ENCODE measurements around the gene CEP152.

The CEP152 gene

DNA sequence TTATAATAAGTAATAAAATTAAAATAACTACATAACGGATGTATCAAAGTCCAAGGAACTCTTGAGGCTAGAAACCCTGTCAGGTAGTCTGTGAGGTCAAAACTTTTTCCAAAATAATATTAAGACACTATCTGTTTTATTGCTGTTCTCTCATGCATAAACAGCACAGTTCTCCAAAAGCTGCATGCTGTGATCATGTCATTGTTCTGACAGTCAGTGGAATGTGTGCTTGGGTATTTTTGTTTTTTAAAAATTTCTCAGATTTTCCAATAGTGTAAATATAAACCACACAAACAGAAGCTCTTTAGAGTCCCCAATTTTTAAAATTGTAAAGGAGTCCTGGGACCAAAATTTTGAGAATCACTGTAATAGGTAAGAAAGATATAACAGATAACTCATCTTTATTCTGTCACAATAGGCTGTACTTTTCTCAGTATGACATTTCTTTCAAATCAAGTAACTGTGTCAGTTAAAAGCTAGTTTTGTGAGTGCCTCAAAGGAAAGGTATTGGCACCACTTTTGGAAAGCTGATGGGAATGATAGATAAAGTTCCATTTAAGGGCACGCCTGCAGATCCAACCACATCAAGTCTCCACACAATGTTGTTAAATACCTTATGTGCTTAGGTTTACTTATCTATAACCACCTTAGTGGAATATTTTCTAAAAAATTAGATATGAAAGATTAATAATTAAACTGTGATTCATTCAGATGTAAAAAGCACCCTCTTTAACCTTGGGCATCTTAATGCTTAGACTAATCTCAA is 49.3 kb downstream of the CEP152 start:
- no peak overlapping the region for H3K9ac ChIP-seq (ENCODE audit: low read depth, low read length)
- H3K27me3 ChIP-seq (ENCODE audit: control insufficient read depth, insufficient read depth, low read length), result no peaks in the 10 kb centered on the region
- H3K4me1 ChIP-seq (ENCODE audit: control insufficient read depth, insufficient read depth, low read length), result peaks cover 4% of the 10 kb centered on the region
- H3K9me3 ChIP-seq (ENCODE audit: control insufficient read depth, insufficient read depth, low read length), result no peaks in the 10 kb centered on the region
- H3K36me3 ChIP-seq (ENCODE audit: control insufficient read depth, insufficient read depth, low read length), result no peaks in the 10 kb centered on the region
- H3K4me3 ChIP-seq (ENCODE audit: low read depth, low read length), result no peak overlapping the region

DNA sequence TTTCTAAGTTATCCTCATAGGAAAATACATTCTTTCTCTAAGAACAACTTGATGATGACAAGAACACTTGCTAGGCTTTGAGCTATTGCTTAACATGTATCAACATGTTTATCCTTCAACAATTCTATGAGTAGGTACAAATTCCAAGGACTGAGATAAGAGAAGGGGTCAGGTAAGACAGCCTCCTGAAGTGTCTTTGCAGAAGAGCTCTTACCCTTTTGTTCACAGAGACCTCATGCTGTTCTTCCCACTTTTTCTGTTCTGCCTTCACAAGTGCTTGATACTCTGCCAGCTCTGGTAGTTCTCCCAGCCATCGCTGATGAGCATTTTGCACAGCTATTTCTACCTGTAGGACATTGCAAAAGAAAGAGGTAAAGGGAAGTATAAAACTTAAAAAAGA is 50.9 kb downstream of the CEP152 start:
- Histone ChIP-seq H3K4me1 (ENCODE audit: control insufficient read depth, insufficient read depth, low read length) (peaks cover 4% of the 10 kb centered on the region), H3K9ac (ENCODE audit: low read depth, low read length) (no peak overlapping the region), H3K4me3 (ENCODE audit: low read depth, low read length) (no peak overlapping the region), H3K36me3 (ENCODE audit: control insufficient read depth, insufficient read depth, low read length) (no peaks in the 10 kb centered on the region), H3K27me3 (ENCODE audit: control insufficient read depth, insufficient read depth, low read length) (no peaks in the 10 kb centered on the region), H3K9me3 (ENCODE audit: control insufficient read depth, insufficient read depth, low read length) (no peaks in the 10 kb centered on the region)

DNA sequence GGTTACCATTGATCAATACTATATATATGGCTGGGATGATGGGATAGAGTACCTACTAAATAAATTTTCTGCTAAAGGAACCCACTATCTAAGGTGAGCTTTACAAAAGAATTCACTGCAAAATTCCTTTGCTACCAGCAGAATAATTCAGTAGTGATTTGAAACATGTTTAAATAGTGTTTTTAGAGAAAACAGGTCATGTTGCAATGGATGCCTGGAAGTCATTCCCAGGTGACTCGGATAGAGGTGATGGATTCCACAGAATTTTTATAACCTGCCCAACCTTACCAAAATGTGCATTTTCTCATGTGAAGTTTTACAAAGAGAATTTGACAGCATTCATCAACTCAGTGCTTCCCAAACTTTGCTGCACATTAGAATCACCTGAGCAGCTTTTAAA is 53.2 kb downstream of the CEP152 start:
- no peaks in the 10 kb centered on the region for H3K36me3 ChIP-seq (ENCODE audit: control insufficient read depth, insufficient read depth, low read length)
- H3K9me3 ChIP-seq (ENCODE audit: control insufficient read depth, insufficient read depth, low read length), result no peaks in the 10 kb centered on the region
- no peak overlapping the region for H3K9ac ChIP-seq (ENCODE audit: low read depth, low read length)
- H3K4me1 ChIP-seq (ENCODE audit: control insufficient read depth, insufficient read depth, low read length), result peaks cover 4% of the 10 kb centered on the region
- no peaks in the 10 kb centered on the region for H3K27me3 ChIP-seq (ENCODE audit: control insufficient read depth, insufficient read depth, low read length)
- no peak overlapping the region for H3K4me3 ChIP-seq (ENCODE audit: low read depth, low read length)

DNA sequence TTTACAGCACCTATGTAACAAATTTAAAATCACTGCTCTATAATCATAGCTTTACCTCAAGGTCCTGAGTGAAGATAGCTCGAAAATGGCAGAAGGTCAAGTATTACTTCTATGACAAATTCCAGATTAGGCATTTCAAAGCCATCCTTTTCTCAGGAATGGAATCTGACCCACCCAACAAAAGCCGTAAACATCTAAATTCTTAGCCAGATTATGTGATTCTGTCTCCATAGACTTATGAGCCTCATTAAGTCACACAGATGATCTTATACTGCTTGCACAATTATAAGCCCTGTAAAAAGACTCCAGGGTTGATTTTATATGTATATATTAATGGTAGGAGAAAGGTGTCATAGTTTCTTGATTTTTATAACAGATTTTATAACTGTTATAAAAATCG is 56.9 kb downstream of the CEP152 start:
- Histone ChIP-seq H3K36me3 (ENCODE audit: control insufficient read depth, insufficient read depth, low read length) (peaks cover 5% of the 10 kb centered on the region), H3K9ac (ENCODE audit: low read depth, low read length) (no peak overlapping the region), H3K4me3 (ENCODE audit: low read depth, low read length) (no peak overlapping the region), H3K4me1 (ENCODE audit: control insufficient read depth, insufficient read depth, low read length) (no peaks in the 10 kb centered on the region), H3K27me3 (ENCODE audit: control insufficient read depth, insufficient read depth, low read length) (no peaks in the 10 kb centered on the region), H3K9me3 (ENCODE audit: control insufficient read depth, insufficient read depth, low read length) (no peaks in the 10 kb centered on the region)

DNA sequence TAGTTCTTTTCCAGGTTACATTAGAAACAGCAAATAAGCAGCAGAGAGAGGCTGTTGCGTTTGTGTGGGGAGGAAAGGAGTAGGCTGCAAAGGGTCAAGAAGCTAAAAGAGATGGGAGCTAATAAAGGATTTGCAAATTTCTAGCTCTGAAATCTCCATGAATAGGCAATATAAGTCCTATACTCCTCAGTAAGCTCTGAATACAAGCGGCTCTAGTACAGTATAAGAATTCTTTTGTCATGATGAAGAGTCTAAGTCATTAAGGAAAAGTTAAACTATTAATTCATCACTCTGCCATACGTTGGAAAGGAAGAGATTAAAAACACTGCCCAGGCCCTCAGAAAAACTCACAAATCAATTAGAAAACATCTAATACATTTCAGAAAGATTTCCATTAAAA is 59.3 kb downstream of the CEP152 start:
- Histone ChIP-seq H3K9me3 (ENCODE audit: control insufficient read depth, insufficient read depth, low read length) (no peaks in the 10 kb centered on the region), H3K36me3 (ENCODE audit: control insufficient read depth, insufficient read depth, low read length) (peaks cover 5% of the 10 kb centered on the region), H3K4me1 (ENCODE audit: control insufficient read depth, insufficient read depth, low read length) (no peaks in the 10 kb centered on the region), H3K4me3 (ENCODE audit: low read depth, low read length) (no peak overlapping the region), H3K9ac (ENCODE audit: low read depth, low read length) (no peak overlapping the region), H3K27me3 (ENCODE audit: control insufficient read depth, insufficient read depth, low read length) (no peaks in the 10 kb centered on the region)

DNA sequence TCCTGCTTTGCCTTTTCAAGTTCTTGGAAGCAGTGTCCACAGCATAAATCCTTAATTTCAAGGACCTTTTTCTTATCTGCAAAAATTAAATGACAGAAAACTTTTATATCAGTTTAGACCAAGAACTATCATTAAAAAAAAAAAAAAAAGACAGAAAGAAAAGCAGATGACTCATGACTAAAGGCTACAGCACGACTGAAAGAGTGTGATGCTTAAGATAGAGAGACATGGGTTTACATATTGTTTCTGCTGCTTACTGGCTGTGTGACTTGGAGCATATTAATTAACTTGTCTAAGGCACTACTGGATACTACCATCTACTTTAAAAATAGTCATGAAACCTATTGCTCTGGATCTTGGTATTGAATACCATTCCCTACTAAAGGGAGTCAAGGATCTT is 62.3 kb downstream of the CEP152 start:
- no peaks in the 10 kb centered on the region for H3K27me3 ChIP-seq (ENCODE audit: control insufficient read depth, insufficient read depth, low read length)
- no peak overlapping the region for H3K4me3 ChIP-seq (ENCODE audit: low read depth, low read length)
- no peaks in the 10 kb centered on the region for H3K4me1 ChIP-seq (ENCODE audit: control insufficient read depth, insufficient read depth, low read length)
- H3K9me3 ChIP-seq (ENCODE audit: control insufficient read depth, insufficient read depth, low read length), result no peaks in the 10 kb centered on the region
- peaks cover 5% of the 10 kb centered on the region for H3K36me3 ChIP-seq (ENCODE audit: control insufficient read depth, insufficient read depth, low read length)
- H3K9ac ChIP-seq (ENCODE audit: low read depth, low read length), result no peak overlapping the region

DNA sequence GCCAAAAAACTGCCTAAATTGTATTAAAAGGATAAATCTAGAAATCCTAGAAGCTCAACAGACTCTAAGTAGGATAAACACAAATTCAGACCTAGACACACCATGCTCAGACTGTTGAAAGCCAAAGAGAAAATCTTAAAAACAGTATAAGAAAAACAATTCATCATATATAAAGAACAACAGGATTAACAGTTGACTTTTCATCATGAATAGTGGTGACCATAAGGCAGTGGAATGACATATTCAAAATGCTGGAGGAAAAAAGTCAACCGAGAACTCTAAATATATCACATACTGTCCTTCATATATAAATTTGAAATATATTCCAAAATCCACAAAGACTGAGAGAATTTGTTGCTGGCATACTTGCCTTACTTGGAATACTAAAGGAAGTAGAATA is 77.3 kb downstream of the CEP152 start:
- H3K36me3 ChIP-seq (ENCODE audit: control insufficient read depth, insufficient read depth, low read length), result no peaks in the 10 kb centered on the region
- no peaks in the 10 kb centered on the region for H3K9me3 ChIP-seq (ENCODE audit: control insufficient read depth, insufficient read depth, low read length)
- H3K4me3 ChIP-seq (ENCODE audit: low read depth, low read length), result no peak overlapping the region
- no peaks in the 10 kb centered on the region for H3K27me3 ChIP-seq (ENCODE audit: control insufficient read depth, insufficient read depth, low read length)
- H3K4me1 ChIP-seq (ENCODE audit: control insufficient read depth, insufficient read depth, low read length), result no peaks in the 10 kb centered on the region
- H3K9ac ChIP-seq (ENCODE audit: low read depth, low read length), result no peak overlapping the region

DNA sequence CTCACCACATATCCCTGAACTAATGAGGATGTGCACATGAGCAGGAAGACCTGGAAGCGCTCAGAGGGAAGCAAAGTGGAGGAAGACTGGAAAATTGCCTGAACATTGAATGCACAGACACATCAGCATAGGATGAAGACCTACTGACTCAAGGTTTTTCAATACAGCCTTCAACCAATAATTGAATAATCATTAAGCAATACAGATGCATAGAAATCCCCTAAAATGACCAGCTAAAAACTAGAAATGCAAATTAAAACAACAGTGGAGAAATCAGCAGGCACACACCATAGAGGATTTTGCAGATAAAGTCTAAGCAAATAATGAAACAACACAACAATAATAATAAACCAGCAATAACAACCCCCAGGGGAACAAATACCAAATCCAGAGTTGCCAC is 80.4 kb downstream of the CEP152 start:
- Histone ChIP-seq H3K27me3 (ENCODE audit: control insufficient read depth, insufficient read depth, low read length) (no peaks in the 10 kb centered on the region), H3K36me3 (ENCODE audit: control insufficient read depth, insufficient read depth, low read length) (no peaks in the 10 kb centered on the region), H3K4me3 (ENCODE audit: low read depth, low read length) (no peak overlapping the region), H3K9ac (ENCODE audit: low read depth, low read length) (no peak overlapping the region), H3K4me1 (ENCODE audit: control insufficient read depth, insufficient read depth, low read length) (no peaks in the 10 kb centered on the region), H3K9me3 (ENCODE audit: control insufficient read depth, insufficient read depth, low read length) (no peaks in the 10 kb centered on the region)

DNA sequence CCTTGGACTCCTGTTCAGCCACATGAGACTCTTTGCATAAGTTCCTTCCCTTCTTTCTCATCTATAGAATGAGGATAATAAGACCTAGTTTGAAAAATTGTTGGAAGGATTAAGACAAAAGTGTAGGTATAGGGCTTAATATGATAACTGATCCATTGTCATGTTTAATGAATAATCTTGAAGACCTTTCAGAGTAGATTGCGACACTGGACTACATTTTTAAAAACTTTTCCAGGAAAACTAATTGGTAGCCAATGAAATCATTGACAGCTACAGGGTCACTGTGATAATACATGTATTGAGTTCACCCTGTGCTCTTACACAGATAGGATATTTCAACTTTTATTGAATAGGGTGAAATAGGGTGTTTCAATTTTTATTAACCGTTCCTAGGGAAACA is 86.9 kb downstream of the CEP152 start:
- Histone ChIP-seq H3K4me1 (ENCODE audit: control insufficient read depth, insufficient read depth, low read length) (no peaks in the 10 kb centered on the region), H3K4me3 (ENCODE audit: low read depth, low read length) (no peak overlapping the region), H3K27me3 (ENCODE audit: control insufficient read depth, insufficient read depth, low read length) (no peaks in the 10 kb centered on the region), H3K9me3 (ENCODE audit: control insufficient read depth, insufficient read depth, low read length) (no peaks in the 10 kb centered on the region), H3K9ac (ENCODE audit: low read depth, low read length) (no peak overlapping the region), H3K36me3 (ENCODE audit: control insufficient read depth, insufficient read depth, low read length) (no peaks in the 10 kb centered on the region)

DNA sequence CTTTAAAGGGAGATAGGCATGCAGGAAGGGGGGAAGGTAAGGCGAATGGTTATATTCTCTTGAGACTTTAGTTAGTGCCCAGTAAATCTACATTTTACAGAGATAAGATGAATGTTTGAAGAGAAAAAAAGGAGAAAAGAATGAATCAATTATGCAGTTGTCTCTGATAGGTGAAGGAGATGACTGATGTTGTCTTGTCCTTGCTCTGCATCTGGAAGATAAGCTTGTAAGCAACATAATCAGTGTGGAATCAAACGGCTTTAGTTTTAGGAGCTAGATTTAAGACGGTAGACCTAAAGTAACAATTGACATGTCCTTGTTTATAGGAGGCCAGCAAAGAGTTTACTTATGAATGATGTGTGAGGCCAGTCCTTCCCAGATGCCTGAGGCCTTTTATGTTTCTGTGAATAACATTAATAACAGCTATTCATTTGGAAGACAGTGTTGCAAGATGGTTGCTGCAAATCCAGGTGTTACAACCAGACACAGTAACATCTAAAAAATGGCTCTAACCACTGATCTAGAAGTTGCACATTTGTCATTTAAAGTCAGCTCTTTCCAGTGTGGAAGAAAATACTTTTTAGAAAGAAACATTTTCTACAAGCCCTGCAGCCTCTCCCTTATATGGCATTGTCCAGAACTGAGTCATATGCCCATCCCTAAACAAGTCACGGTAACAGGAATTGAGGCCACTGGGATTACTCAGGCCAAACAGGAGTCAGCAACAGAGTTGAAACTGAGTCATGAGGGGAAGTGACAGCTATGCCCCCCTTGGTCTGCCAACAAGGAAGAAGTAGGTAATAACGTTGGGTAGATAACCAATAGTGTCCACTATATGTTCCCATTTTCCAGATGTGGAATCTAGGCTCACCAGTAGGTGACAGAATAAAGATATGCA is 87.9 kb downstream of the CEP152 start:
- Histone ChIP-seq H3K4me3 (ENCODE audit: low read depth, low read length) (no peak overlapping the region), H3K9ac (ENCODE audit: low read depth, low read length) (no peak overlapping the region), H3K9me3 (ENCODE audit: control insufficient read depth, insufficient read depth, low read length) (no peaks in the 10 kb centered on the region), H3K27me3 (ENCODE audit: control insufficient read depth, insufficient read depth, low read length) (no peaks in the 10 kb centered on the region), H3K36me3 (ENCODE audit: control insufficient read depth, insufficient read depth, low read length) (no peaks in the 10 kb centered on the region), H3K4me1 (ENCODE audit: control insufficient read depth, insufficient read depth, low read length) (no peaks in the 10 kb centered on the region)

DNA sequence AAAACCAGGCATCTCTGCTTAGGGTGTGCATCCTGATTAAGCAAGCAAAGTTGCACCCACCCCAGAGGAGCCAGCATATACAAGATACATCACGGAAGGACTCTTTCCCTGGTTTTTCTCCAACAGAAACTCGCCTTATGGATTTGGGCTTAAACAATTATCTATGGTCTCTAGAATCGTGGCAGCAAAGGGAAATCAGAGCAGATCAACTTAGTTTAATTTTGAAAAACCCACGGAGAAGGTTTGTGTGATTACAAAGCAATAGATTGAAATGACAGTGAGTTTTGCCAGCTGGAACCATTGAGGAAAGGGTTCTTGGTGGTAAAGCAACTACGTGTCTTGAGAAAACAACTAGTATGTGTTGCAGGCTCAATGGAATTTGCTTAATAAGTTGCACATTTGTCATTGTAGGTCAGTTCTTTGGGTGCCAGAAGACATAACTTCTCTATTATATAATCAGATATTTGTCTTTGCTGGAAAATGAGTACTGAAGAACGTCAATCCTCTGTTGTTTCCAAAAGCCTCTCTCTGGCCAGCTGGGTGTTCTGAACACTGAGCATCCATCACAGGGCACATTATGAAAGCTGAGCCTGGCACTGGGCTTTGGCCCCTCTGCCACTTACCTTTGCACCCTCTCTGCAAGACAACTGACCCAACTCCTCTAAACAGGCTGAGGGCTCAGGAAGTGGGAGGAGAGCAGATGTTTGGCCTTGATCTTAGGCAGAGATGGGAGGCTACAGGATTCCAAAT is 89.6 kb downstream of the CEP152 start:
- no peak overlapping the region for H3K4me3 ChIP-seq (ENCODE audit: low read depth, low read length)
- no peaks in the 10 kb centered on the region for H3K4me1 ChIP-seq (ENCODE audit: control insufficient read depth, insufficient read depth, low read length)
- H3K9me3 ChIP-seq (ENCODE audit: control insufficient read depth, insufficient read depth, low read length), result peaks cover 2% of the 10 kb centered on the region
- H3K27me3 ChIP-seq (ENCODE audit: control insufficient read depth, insufficient read depth, low read length), result no peaks in the 10 kb centered on the region
- no peaks in the 10 kb centered on the region for H3K36me3 ChIP-seq (ENCODE audit: control insufficient read depth, insufficient read depth, low read length)
- H3K9ac ChIP-seq (ENCODE audit: low read depth, low read length), result no peak overlapping the region

Measured in iPS-15b (cell line).